ENCODE data around the gene ZFP36L1. TPM values are rescaled to one million over a fixed set of nuclear protein-coding genes. Genes with fewer than 3 reads are reported as not detected.

ZFP36L1 gene
- total RNA-seq, 1 experiment from 2014 or later: 69.5 TPM

Other genes with a start within 250 kb of the ZFP36L1 start
- 148 and 163 TPM in 2 replicates for gene ACTN1, start 186.2 kb upstream of the ZFP36L1 start, total RNA-seq (2021)